ENCODE results near the gene B4GALT2.

- TF ChIP-seq CTCF (IDR thresholded peaks at IDR 0.05): no peak
- no peak for TF ChIP-seq EZH2phosphoT487 (IDR thresholded peaks at IDR 0.05)
Measured at GRCh38 chr1:44010935-44011471, 32.0 kb downstream of the B4GALT2 start.
